ENCODE measurements around the gene CDS2. TPM values are rescaled to one million over a fixed set of nuclear protein-coding genes. Genes with fewer than 3 reads are reported as not detected.

The CDS2 gene
- total RNA-seq, 3 donors from 2014 or later (not counting 1 experiment from before 2014, with no cell fraction given): 45.6 to 54.7 (median 53.8) TPM

- intact Hi-C loops (cut with micrococcal nuclease): no loop called here
- H3K4me1 Mint-ChIP-seq: peaks cover 4 to 6% of the 10 kb centered on the region in 2 donors
- H3K36me3 Mint-ChIP-seq: peaks cover 14% of the 10 kb centered on the region
- WGBS (ENCODE audit: insufficient coverage): 100% methylated on average over 1 of the region's 1 CpG
- Histone ChIP-seq H3K4me3 (ENCODE audit: low read length) (no peak overlapping the region), H3K9me3 (ENCODE audit: control insufficient read depth, insufficient read depth, low read length) (no peaks in the 10 kb centered on the region), H3K27me3 (ENCODE audit: control insufficient read depth, insufficient read depth, low read length) (no peaks in the 10 kb centered on the region), H3K27ac (ENCODE audit: low read length) (no peak overlapping the region), H3K36me3 (ENCODE audit: control insufficient read depth, insufficient read depth, low read length) (peaks cover 74% of the 10 kb centered on the region), H3K4me1 (ENCODE audit: control insufficient read depth, insufficient read depth, low read length) (no peaks in the 10 kb centered on the region)
- no peaks in the 10 kb centered on the region for H3K9me3 Mint-ChIP-seq
- H3K4me3 Mint-ChIP-seq: no peak overlapping the region
- DNase-seq (no peak), ATAC-seq (no peak)
- TF ChIP-seq CTCF (IDR thresholded peaks at IDR 0.05): no peak
- no peaks in the 10 kb centered on the region for H3K27me3 Mint-ChIP-seq (ENCODE audit: low read depth in 2 of 2)
- H3K27ac Mint-ChIP-seq: no peak overlapping the region
Measured at GRCh38 chr20:5184684-5185083, 57.9 kb downstream of the CDS2 start.

- no peaks in the 10 kb centered on the region for H3K9me3 Mint-ChIP-seq
- DNase-seq (no peak), ATAC-seq (no peak)
- intact Hi-C loops (cut with micrococcal nuclease): no loop called here
- H3K27ac ChIP-seq (ENCODE audit: low read length): no peak overlapping the region
- H3K9me3 ChIP-seq (ENCODE audit: control insufficient read depth, insufficient read depth, low read length): no peaks in the 10 kb centered on the region
- peaks cover 68% of the 10 kb centered on the region for H3K36me3 ChIP-seq (ENCODE audit: control insufficient read depth, insufficient read depth, low read length)
- no peak overlapping the region for H3K4me3 Mint-ChIP-seq
- H3K36me3 Mint-ChIP-seq: peaks cover 13% of the 10 kb centered on the region
- no CpG with 5 or more reads among the region's 3 CpGs for WGBS (ENCODE audit: insufficient coverage)
- no peak for TF ChIP-seq CTCF (IDR thresholded peaks at IDR 0.05)
- H3K27me3 ChIP-seq (ENCODE audit: control insufficient read depth, insufficient read depth, low read length): no peaks in the 10 kb centered on the region
- H3K4me1 Mint-ChIP-seq: peaks cover 0 to 1% of the 10 kb centered on the region in 2 donors
- H3K27ac Mint-ChIP-seq: no peak overlapping the region
- no peaks in the 10 kb centered on the region for H3K4me1 ChIP-seq (ENCODE audit: control insufficient read depth, insufficient read depth, low read length)
- H3K27me3 Mint-ChIP-seq (ENCODE audit: low read depth in 2 of 2): no peaks in the 10 kb centered on the region
- no peak overlapping the region for H3K4me3 ChIP-seq (ENCODE audit: low read length)
Measured at GRCh38 chr20:5187122-5187521, 60.3 kb downstream of the CDS2 start.

- Mint-ChIP-seq H3K36me3 (no peaks in the 10 kb centered on the region), H3K27me3 (ENCODE audit: low read depth in 2 of 2) (no peaks in the 10 kb centered on the region), H3K27ac (no peak overlapping the region), H3K4me3 (no peak overlapping the region), H3K9me3 (no peaks in the 10 kb centered on the region), H3K4me1 (peaks cover 0 to 9% of the 10 kb centered on the region in 2 donors)
- no peaks in the 10 kb centered on the region for H3K4me1 ChIP-seq (ENCODE audit: control insufficient read depth, insufficient read depth, low read length)
- 95% methylated on average over 7 of the region's 7 CpGs for WGBS (ENCODE audit: insufficient coverage)
- DNase-seq: no peak
- H3K27ac ChIP-seq (ENCODE audit: low read length): no peak overlapping the region
- no peaks in the 10 kb centered on the region for H3K9me3 ChIP-seq (ENCODE audit: control insufficient read depth, insufficient read depth, low read length)
- no peaks in the 10 kb centered on the region for H3K27me3 ChIP-seq (ENCODE audit: control insufficient read depth, insufficient read depth, low read length)
- no peak overlapping the region for H3K4me3 ChIP-seq (ENCODE audit: low read length)
- intact Hi-C loops (cut with micrococcal nuclease): no loop called here
- no peak for TF ChIP-seq CTCF (IDR thresholded peaks at IDR 0.05)
- peaks cover 57% of the 10 kb centered on the region for H3K36me3 ChIP-seq (ENCODE audit: control insufficient read depth, insufficient read depth, low read length)
- ATAC-seq: no peak
Measured at GRCh38 chr20:5188736-5189135, 61.9 kb downstream of the CDS2 start.

- H3K4me1 Mint-ChIP-seq: peaks cover 0 to 9% of the 10 kb centered on the region in 2 donors
- no peaks in the 10 kb centered on the region for H3K9me3 Mint-ChIP-seq
- H3K36me3 Mint-ChIP-seq: no peaks in the 10 kb centered on the region
- Histone ChIP-seq H3K36me3 (ENCODE audit: control insufficient read depth, insufficient read depth, low read length) (peaks cover 57% of the 10 kb centered on the region), H3K9me3 (ENCODE audit: control insufficient read depth, insufficient read depth, low read length) (no peaks in the 10 kb centered on the region), H3K27me3 (ENCODE audit: control insufficient read depth, insufficient read depth, low read length) (no peaks in the 10 kb centered on the region), H3K27ac (ENCODE audit: low read length) (no peak overlapping the region), H3K4me3 (ENCODE audit: low read length) (no peak overlapping the region), H3K4me1 (ENCODE audit: control insufficient read depth, insufficient read depth, low read length) (no peaks in the 10 kb centered on the region)
- intact Hi-C loops (cut with micrococcal nuclease): no loop called here
- ATAC-seq: no peak
- H3K27ac Mint-ChIP-seq: no peak overlapping the region
- DNase-seq: no peak
- WGBS (ENCODE audit: insufficient coverage): 98% methylated on average over 6 of the region's 6 CpGs
- H3K27me3 Mint-ChIP-seq (ENCODE audit: low read depth in 2 of 2): no peaks in the 10 kb centered on the region
- no peak for TF ChIP-seq CTCF (IDR thresholded peaks at IDR 0.05)
- H3K4me3 Mint-ChIP-seq: no peak overlapping the region
Measured at GRCh38 chr20:5189917-5190316, 63.1 kb downstream of the CDS2 start.
